ENCODE measurements around the gene DLX6.
A peak's percentile ranks its signal among the peaks of the same experiment; 100 is the strongest.

Gene DLX6

DNA sequence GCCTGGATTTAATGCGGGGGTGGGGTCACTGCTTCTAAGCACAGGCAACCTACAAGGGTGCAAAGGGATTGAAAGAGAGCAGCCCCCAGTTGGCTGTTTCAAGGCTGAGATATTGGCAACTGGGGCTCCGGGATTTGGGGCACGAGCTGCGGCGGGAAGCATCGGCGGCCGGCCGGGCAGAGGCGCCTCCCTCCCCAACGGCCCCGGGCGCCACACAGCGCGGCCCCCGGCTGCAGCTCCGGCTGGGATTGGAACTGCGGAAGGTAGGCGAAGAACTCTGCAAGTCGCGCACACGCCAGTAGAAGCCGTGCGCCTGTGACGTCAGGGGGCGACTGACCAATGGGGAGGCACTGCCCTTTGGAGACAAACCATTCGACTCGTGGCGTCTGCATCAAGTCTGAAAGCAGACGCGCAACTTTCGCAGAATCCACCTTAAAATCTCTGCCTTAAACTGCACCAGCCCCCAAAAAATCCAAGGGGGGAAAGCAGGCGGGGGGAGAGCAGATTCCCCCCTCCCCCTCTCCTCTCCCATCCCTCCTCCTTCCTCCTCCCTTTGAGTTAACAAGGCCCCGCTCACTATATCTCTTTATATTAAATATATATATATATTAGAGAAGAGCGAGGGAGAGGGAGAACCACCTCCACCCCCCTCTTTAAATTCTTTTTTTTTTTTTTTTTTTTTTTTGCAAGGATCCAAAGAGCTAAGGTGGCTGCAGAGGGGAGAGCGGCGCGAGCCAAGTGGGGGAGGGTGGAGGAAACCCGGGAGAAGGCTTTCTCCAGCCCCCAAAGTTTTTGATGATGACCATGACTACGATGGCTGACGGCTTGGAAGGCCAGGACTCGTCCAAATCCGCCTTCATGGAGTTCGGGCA, at the start of gene DLX6:
DLX6 (plus strand) TSS at position 371 of the 872 bp plus-strand sequence; CDS start at position 796, 425 bp downstream.
- DNase-seq, result peak in 1 of 2 experiments; percentile 67

DNA sequence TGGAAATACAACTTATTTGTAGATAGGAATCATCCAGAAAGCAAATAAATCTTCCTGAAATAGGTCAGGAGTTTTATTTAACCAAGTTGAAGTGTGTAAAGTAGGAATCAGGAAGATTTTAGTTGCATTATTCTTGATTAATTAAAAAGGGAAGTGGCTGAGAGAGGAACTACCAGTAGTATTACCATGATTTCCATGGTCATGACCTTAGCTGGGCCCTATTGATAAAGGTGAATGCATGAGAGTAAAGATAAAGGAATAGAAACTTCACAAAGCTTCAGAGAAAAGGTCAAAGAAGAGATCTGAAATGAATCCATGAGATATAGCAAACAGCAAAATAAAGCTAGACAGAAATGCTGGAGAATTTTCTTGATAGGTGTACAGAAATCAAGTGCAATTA, 46.2 kb upstream of the DLX6 start:
- no peak for DNase-seq

GRCh38 chr7:96962221-96962885, 43.0 kb upstream of the DLX6 start:
- no peak for DNase-seq

DNA sequence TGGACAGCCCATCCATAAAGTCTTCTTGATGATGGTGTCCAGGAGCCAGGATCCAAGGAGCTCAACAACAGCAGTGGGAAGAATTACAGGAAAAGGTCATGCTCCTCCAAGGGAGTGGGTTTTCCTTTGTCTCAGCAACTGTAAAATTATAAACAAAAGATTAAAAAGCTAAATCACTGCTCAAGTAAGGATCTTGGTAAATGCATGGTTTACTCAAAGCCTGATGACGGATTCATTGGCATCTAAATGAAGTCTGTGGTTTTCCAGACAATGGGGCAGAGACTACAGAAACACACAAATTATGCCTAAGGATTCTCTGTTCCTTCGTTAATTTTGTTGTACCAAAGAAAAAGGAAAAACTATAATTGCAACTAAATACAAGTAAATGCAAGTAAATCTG, 36.4 kb upstream of the DLX6 start:
- no peak for DNase-seq

- no peak for DNase-seq
Observed at GRCh38 chr7:96970739-96971138, 34.6 kb upstream of the DLX6 start.

- DNase-seq, result no peak
Observed at GRCh38 chr7:96973986-96974385, 31.4 kb upstream of the DLX6 start.

DNA sequence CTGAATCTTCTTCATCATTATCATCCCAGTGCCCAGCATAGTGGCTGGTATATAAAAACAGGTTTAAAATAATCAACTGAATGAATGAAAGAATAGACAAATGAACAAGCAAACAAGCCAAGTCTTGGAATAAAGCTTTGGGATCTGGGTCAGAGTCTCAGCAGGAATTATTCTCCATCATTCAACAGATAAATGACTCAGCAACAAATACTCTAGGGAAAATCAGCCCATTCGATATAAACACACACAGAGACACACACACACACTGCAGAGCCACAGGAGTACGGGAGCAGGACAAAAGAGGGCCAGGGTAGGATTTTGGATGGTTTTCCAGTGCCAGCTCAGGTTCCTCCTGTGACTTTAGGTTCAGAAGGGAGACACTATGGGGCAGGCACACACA, 29.2 kb upstream of the DLX6 start:
- DNase-seq, result no peak

DNA sequence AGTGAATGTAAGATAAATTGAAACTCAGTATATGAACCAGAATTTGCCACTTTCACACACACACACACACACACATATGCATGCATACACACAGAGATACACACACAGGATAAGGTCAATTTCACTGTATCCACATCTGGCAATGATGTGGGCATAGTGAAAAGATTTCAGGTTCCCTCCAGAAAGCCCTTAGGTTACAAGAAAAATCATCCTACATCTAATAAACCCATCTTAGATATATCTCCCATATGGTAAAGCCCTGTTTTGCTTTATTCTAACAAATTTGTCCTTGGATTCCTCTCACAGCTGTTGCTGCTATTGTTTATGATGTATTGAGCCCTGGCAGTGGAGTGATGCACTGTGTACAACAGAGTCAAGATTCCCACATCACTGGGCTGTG, 27.9 kb upstream of the DLX6 start:
- DNase-seq, result no peak

DNA sequence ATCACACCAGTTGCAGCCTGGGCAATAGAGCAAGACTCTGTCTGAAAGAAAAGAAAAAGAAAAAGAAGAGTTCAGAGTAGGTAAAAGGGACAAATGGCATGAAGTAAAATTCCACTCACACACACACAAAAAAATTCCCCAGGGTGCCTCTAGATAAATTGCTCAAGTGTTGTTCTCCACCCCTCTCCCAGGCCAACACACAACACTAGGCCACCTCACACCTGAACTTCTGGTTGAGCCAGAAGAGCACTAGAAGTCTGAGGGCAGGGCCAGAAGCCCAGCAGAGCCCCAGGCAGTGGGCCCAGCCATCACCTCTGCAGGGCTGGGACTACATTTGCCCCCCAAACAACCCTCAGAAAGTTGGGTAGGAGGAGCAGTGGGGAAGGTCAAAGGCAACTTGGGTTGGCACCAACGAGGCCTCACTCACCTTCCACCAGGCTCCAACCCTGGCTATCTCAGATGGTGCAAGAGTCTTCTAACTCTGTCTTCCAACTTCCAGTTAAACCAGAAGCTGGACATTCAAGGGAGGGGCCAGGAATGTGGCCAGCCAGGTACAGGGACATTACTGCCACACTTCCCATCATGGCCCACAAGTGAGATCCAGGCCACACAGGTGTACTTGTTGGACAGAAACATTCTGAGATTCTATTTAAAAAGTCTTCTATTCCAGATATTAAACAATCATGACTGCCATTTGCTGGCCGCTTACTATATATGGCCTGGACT, 25.6 kb upstream of the DLX6 start:
- no peak for DNase-seq

DNA sequence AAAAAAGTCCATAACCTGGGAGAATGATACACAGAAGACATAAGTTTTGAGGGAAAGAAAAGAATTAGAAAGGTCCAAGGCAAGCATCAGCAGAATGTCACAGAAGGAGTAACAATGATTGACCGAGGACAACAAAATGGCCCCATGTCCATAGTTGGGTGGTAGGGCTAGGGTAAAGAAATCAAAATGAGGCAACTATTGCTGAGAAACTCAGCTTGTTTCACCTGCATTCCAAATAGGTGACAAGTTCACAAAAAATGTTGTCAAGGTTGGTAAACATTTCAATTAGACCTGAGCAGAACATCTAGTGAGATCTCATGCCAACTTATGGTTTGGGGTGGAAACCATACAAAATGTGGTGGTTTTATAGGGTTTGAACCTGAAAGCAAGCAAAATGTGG, 22.8 kb upstream of the DLX6 start:
- DNase-seq, result no peak

- no peak for DNase-seq
Observed at GRCh38 chr7:96985992-96986391, 19.4 kb upstream of the DLX6 start.

DNA sequence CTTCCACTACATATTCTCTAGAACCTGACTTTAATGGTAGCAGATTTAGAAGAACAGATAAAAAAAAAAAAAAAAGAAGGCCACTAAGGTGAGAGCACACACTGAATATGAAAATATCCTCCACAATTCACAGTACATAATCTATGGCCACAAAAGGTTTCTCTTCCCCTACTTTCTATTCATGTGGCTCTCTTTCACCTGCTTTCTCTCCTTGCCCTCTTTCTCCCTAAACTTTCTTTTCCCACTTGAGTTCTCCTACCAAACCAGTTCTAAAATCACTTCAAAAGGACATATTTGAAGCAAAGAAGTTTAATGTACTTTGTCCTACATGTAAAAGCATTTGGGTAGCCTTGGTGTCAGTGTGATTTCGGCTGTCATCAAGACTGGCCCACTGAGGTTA, 18.5 kb upstream of the DLX6 start:
- DNase-seq, result no peak

DNA sequence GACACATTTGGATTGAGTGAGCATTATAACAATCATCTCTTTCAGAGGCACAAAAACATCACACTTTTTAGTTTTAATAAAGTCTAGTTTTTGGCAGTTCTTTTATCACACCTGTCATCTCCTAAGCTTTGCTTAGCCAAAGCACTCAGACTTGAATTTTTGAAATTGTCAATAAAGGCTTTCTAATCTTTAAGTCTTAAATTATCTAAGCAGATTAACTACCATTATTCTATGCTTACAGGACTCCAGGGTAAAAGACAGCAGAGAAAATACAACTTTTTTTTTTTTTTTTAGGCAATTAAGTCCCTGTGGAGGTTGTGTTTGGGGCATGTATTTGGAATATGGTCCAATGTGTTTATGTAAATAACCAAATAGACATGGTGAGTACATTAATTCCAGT, 17.6 kb upstream of the DLX6 start:
- DNase-seq, result no peak

DNA sequence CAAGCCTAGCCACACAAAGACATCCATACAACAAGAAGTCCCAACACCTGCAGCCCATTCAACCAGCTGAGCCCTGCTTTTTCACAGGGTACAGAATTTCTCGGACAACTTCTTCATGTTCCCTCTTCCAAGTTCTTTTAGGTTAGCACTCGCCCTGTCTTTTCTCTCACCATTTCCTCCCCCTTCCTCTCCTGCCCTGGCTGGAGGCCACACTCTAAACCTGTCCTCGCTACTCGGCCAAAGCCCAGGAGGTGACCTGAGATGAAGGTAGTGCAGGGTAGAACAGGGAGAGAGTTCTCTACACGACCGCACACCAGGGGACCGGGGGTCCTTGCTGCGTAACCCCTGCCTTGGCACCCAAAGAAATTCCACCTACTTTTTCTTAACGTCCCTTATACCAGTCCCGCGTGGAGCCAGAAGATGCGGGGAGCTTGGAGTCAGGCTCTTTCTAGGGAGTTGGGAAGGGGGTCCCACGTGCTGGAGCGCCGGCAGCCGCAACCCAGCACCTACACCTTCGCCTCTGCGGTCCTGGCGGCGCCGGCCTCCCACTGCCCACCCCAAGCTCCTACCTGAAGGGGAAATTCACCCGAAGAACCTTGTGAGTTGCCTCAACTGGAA, 16.0 kb upstream of the DLX6 start:
- no peak for DNase-seq

- no peak for DNase-seq
Observed at GRCh38 chr7:96989859-96990317, 15.5 kb upstream of the DLX6 start.

GRCh38 chr7:96991546-96992191, 13.7 kb upstream of the DLX6 start:
- DNase-seq, result no peak

- no peak for DNase-seq
Observed at GRCh38 chr7:96992192-96993005, 13.0 kb upstream of the DLX6 start.

- no peak for DNase-seq
Observed at GRCh38 chr7:96993094-96993865, 12.1 kb upstream of the DLX6 start.

- no peak for DNase-seq
Observed at GRCh38 chr7:96993980-96994379, 11.4 kb upstream of the DLX6 start.

GRCh38 chr7:96995406-96996110, 9.8 kb upstream of the DLX6 start:
- no peak for DNase-seq
